GM18867 (cell line): Measurements from ENCODE around the gene TMEM200A.
"Not testable (repeated sequence)": the region's sequence is repeated elsewhere in the genome, so short reads cannot be mapped to it uniquely, and the experiment has no call there.

Experiments used
- ATAC-seq: cut with Tn5 transposase; IDR thresholded peaks from one replicate; pipeline ENCODE4 v1.9.1; 2021; ENCODE audit warnings: mild to moderate bottlenecking, moderate library complexity; ENCODE audit not compliant: unreplicated experiment

TMEM200A gene

DNA sequence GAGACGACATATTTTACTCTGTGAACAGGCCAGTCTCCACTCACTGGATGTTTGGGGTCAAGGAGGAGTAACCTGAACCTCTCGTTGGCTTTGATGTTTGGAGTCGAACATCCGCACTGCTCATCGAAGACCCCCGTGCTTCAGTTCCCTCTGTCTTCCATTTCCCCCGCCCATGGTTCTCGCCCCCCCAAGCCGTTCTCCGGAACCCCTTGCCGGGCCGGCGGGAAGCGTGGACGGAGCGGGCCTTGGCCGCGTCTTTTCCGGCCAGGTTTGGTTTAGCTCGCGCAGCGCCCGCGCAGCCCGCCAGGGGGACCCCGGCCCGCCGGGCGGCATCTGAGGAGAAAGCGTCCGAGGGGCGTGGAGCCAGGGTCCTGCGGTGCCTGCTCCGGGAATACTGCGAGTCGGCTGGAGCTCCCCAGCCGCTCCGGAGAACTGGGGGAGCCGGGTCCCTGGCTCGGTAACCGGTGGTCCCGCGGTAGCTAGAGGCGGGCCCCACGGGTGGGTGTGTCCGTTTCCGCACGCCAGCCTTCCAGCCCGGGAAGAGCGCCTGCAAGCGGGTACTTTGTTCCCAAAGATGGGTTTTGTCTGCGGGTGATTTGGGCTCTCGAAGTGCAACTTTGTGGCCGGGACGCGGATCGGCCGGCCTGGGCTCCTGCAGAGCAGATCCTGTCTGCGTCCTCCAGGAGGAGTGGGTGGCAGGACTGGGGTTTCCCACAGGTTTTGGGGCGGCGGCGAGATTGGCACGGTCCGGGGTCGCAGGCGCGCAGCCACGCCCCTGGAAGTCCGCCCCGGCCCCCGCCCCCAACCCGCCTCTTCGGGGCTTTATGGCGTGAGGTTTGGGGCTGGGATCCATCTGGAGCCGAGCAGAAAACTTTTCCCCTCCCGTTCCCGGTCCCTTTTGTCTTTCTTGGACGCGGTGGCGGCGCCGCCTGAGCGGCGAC lies at the start of gene TMEM200A:
Gene TMEM200A (plus strand): TSS at position 852 of the 941 bp plus-strand sequence. CDS start 74,406 bp downstream, outside the sequence.
- ATAC-seq: no peak

- no peak for ATAC-seq
Observed at GRCh38 chr6:130320908-130321307, 44.9 kb upstream of the TMEM200A start.

- ATAC-seq: peak; percentile 61
Observed at GRCh38 chr6:130322673-130323268, 43.0 kb upstream of the TMEM200A start.

- no peak for ATAC-seq
Observed at GRCh38 chr6:130324657-130325056, 41.2 kb upstream of the TMEM200A start.

DNA sequence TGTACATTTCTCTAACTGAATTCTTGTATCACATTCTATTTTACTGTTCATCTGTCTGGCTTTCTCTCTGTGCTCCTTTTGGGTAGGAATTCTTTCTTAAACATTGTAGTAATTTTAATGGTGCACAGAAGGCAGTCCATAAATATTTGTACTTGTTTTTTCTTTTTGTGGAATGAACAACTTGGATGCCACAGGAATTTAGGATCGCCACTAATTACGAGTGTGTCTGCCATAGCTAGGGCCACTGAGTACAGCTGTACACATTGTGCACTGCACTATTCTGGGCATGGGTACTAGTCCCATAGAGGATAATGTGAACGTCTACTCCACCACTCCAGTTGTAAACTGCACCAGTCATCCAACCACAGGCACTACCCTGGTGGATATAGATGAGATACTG lies 39.3 kb upstream of the TMEM200A start:
- ATAC-seq: no peak

GRCh38 chr6:130337534-130337933 lies 28.3 kb upstream of the TMEM200A start:
- no peak for ATAC-seq

GRCh38 chr6:130346324-130346723 lies 19.5 kb upstream of the TMEM200A start:
- not testable (repeated sequence) for ATAC-seq

GRCh38 chr6:130354322-130354721 lies 11.5 kb upstream of the TMEM200A start:
- no peak for ATAC-seq

DNA sequence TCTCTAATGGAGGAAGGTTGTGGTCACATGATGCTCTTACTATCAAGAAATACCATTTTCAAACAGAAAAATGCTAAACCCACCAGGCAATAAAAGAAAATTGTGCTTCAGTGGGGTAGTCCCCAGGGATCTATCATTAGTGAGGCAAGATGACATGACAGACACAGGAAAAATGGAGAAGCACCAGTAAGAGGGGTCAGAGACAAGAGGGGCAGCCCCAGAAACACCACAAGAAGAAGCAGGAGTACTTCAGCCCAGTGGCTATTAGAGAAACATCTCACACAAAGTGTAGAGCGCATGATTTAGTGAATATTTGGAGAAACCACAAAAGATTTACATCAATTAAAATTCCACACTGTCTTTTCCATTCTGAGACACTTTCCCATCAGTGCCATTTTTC lies 10.2 kb upstream of the TMEM200A start:
- ATAC-seq: no peak

- ATAC-seq: no peak
Observed at GRCh38 chr6:130357436-130357835, 8.4 kb upstream of the TMEM200A start.

DNA sequence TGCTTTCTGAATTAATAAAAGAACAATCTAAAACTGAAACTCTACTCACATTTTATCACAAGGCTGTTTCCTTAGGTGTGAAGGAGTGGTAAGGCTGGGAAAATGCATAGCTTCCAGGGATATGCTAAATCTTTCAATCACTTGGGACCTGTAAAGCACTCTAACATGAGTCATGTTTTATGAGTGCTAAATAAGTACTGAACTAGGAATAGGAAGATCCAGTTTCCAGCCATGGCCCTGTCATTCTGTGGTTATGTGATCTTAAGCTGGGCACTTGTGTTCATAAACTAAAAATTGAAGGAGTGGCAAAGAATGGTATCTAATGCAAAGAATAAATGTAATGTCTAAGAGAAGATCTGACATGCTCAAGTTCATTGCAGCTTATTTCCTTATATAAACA lies 6.1 kb upstream of the TMEM200A start:
- no peak for ATAC-seq

DNA sequence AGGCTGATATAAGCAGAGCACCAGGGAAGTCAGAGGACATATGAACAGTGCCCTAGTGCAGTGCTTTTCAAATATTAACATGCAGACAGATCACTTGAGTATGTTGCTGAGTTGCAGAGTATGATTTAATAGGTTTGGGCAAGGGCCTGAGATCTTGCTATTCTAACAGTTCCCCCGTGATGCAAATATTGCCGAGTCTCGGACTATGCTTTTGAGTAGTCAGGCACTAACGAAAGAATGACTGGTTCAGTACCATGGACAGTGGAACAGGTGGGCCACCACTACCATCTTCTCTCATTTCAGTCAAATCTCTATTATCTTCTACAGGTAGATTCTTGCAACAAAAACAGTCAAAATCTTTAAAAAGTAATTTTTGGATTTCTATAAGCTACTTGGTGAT lies 3.7 kb upstream of the TMEM200A start:
- no peak for ATAC-seq

- ATAC-seq: no peak
Observed at GRCh38 chr6:130364224-130364780, 1.5 kb upstream of the TMEM200A start.

GRCh38 chr6:130366107-130367005 lies 539 bp downstream of the TMEM200A start:
- no peak for ATAC-seq

DNA sequence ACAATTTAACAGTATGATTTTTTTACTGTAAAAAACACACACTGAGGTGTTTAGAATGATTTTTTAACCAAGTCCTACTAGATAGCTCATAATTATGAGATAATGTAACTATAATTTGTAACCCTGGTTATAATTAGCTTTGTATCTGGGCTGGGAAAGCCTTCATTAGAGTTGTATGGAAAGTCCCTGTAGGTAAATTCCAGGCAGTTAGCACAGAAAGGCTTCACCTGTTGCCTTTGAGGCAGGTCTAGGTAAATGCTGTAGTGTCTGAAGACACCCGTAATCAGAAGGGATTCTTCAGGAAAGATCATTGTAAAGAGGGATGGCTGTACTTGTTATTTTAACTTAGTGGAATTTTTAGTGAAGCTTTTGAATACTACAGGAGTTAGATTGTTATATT lies 1.9 kb downstream of the TMEM200A start:
- no peak for ATAC-seq

GRCh38 chr6:130368576-130368975 lies 2.8 kb downstream of the TMEM200A start:
- ATAC-seq: no peak

DNA sequence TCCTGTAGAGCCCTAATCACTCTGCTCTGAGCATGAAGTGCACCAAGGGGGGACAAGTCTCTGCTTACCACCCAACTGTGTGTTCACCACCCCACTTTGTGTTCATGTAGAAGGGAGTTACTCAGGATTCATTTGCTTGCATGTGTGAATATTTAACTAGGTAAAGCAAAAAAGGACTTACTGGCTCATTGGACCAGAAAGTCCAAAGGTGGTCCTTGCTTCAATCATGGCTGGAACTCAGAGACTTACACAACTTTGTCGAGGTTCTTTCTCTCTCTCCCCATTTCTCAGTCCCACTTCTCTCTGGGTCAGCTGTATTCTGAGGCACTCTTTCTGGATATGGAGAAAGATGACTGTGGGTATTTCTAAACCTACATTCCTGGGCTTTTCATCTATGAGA lies 4.0 kb downstream of the TMEM200A start:
- ATAC-seq: no peak

DNA sequence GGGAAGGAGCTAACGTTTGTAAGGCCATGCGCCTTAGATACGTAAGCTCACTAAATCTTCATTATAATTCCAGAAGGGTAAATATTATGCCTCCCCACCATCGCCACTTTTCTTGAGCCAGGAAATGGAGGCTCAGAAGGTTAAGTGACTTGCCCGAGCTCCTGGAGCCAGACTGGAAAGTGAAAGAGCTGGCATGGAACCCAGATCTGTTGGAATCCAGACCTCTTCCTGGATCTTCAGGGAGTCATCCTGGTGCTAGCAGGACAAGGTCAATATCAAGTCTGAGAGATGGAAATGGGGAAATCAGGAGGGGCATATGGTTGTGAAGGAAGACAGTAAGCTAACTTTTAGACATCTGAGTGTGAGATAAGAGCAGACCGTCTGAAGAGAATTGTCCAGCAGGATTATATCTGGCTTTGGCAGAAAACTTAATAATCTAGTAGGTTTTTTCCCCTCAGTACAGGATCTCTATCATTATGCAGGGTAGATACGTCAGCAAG lies 6.2 kb downstream of the TMEM200A start:
- ATAC-seq: no peak

DNA sequence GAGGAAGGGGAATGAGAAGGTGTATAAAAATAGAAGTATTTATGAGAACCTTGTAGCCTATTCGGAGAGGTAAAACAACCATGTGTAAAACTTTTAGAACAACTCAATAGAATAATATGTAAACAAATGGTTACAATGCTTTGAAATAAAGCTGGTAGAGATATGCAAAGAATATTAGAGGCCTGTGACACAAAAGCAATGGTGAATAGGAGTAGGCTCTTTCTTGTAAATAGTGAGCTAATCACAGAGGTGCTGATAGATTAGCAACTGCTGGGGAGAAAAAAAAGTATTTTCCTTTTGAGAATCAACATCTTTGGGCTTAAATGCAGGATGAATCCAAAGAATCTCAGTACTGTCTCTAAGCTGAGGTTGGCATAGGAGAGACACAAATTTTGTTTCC lies 7.0 kb downstream of the TMEM200A start:
- ATAC-seq: no peak

- ATAC-seq: no peak
Observed at GRCh38 chr6:130373992-130374391, 8.2 kb downstream of the TMEM200A start.

- ATAC-seq: no peak
Observed at GRCh38 chr6:130376936-130377335, 11.1 kb downstream of the TMEM200A start.
